Raji (cell line): ENCODE results near the gene N4BP2L2.

ENCODE experiments used
- POLR2A ChIP-seq: IDR thresholded peaks from 2 replicates; pipeline ENCODE4 v1.6.1; 2011; ENCODE audit warnings: low read depth, low read length, control low read depth; ENCODE audit not compliant: insufficient read depth

The N4BP2L2 gene

DNA sequence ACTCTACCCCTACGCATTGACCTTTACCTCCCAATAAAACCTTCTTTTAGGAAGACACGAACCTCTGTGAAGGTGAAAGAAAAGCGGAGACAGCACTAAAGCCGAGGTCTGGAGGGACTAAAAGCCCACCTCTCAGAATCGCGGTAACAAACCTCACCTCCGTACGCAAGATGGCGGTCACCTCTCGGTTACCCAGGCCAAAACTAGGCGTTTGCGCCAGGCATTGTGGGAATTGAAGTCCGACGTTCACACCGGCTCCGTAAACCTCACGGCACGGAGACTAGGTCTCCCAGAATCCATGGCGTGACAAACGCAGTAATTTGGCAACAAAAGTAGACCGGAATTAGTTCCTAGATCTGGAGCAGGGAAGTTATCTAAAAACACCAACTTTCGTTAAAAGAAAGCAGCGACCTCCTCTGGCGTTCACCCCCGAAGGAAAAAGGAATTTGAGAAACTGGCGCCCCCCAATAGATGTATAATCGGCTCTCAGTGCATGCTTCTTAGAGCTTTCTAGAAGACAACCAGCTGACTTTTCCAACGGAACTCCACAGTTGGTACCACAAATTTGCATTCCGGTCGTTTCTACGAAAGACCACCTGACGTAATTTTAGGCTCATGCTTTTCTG is at the start of gene N4BP2L2:
N4BP2L2 (minus strand) TSS at position 175 of the 626 bp plus-strand sequence. CDS start 1,768 bp downstream, outside the sequence.
- TF ChIP-seq POLR2A = peak; percentile 72

DNA sequence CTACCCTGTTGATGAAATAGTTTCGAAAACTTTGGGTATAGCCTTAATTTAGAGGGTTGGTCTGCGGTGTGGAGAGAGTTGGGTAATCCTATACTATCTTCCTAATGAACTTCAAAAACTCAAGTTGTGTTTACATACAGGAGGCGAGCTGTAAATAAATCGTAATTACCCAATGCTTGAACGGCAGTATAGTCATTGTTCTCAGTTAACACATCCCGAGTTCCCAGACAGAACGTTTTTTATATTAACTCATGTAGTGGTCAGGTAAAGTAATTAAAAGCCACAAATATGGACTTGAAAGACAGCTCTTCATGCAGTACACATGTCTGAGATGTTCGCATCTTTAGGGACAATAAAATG is 49.2 kb upstream of the N4BP2L2 start:
- TF ChIP-seq POLR2A = no peak

DNA sequence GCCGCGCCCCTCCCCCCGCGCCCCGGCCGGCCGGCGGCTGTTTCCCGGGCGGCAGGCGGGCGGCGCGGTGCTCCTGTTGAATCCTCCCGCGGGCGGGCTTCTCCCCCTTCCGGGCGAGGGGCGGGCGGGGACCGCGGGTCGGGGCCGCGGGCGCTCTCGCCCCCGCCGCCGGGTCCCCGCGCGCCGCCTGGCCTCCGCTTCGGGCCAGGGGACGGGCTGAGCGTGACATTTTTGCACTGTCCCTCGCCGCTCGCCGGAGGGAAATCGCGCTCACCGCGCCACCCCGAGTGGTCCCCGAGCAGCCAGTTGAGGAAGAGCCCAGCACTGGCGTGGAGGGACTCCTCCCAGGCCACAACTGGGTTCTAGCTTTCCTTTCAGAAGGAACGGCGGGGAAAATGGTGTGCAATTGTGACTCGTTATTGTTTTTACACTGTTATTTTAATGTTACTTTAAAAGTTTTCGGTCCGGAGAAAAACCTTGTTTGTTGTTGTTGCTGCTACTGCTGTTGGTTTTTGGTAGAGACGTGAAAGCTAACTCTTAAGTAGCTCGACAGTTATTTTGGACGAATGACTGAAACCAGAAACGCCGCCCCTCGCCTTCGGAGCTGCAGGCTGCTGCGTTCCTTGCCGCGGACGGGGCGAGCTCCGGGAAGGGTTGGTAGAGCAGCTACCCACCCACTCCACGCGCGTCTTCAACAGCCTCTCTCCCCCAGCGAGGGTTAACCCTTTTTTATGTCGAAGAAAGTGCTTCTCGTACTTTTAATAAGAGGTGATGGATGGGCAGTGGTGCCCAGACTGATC is 48.6 kb upstream of the N4BP2L2 start:
- TF ChIP-seq POLR2A = no peak

DNA sequence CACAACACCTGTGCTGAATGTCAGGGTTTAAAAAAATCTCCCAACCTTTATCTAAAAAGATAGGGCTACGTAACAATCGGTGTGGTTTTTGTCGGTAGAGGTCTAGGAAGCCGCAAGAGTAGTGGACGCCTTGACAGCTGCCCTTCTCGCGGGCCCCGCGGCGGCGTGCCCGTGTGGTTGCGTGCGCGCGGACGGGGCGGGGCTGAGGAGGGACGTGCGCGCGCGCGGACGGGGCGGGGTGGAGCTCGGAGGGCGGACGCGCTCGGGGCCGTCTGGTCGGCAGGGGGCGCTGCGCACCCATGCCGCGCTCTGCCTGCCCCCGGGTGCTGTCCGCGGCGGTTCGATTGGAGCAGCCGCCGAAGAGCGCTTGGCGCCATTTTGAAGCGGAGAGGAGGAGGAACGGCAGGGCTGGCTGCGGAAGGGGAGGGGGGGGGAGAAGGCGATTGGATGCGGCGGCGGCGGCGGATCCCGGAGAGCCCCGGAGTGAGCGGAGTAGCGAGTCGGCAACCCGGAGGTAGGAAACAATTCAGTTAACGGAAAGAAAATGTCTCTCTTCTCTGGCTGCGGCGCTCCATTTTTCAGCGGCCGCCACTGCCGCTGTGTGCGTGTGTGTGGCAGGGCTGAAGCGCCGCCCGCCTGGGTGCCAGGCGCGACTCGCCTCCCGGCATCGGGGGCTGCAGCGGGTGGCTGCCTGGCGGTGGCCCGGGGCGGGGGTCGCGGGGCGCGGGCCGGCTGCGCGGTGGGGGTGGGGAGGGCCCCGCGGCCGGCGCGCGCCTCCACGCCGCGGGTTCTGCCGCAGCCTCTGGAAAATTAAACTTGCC is 47.7 kb upstream of the N4BP2L2 start, which contains the start of gene PDS5B:
PDS5B (plus strand) TSS at position 373 of the 821 bp plus-strand sequence. CDS start 62,321 bp downstream, outside the sequence.
- TF ChIP-seq POLR2A = peak; percentile 78

DNA sequence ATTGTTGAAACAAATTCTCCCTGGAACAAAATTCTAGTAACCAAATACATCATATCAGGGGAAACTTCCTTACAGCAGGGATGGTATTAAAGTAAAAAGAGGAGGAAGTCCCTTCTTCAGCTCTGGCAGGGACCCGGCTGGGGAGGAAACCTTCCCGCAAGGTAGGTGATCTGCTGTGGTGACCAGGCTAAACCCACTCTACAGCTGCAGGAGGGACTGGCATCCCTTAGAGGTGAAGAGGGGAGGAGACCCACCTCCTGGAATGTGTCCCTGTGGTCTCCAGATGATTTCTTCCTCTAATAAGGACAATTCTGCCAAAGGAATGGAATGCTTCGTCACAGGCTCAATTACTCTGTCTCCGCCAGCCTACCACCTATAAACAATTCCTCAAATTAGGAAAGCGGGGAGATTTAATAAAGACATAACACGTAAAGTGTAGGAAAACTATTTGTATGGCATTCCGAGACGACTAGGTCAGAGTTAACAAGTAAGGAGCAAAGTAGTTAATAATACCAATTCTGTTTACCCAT is 47.0 kb upstream of the N4BP2L2 start:
- no peak for TF ChIP-seq POLR2A

DNA sequence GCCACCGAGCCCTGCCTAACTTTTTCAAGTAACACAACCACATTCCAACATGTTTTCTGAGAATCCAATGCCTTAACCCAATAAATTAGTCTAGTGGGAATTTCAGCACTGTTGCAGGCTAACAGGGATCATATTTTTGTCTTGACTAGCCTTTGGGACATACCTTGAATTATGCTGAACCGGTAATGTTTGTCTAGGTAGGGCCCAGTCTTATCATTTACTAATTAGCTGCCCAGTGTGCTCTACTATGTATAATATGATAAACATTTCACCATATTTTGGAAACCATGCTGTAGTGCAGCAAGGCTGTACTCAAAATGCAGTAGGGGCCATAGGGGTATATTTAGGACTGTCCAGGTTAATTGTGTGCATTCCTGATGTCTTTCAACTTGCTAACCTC is 44.4 kb upstream of the N4BP2L2 start:
- no peak for TF ChIP-seq POLR2A

DNA sequence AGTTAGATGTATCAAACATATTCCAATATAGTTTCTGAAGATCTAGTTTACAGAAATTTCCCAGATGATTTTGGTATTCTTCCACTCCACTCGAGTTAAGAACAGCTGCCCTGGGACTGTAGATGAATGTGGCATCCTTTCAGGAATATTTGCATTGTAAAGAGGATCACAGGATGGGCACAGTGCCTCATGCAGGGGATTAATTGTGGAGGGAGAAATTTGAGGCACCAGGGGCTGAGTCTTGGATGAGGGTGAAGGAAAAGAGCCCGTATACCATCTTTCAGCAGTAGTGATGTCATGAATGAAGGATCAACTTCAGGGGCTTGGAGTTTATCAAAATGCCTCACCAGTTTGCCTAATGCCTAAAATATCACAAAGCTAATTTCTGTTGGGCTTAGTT is 43.7 kb upstream of the N4BP2L2 start:
- no peak for TF ChIP-seq POLR2A

DNA sequence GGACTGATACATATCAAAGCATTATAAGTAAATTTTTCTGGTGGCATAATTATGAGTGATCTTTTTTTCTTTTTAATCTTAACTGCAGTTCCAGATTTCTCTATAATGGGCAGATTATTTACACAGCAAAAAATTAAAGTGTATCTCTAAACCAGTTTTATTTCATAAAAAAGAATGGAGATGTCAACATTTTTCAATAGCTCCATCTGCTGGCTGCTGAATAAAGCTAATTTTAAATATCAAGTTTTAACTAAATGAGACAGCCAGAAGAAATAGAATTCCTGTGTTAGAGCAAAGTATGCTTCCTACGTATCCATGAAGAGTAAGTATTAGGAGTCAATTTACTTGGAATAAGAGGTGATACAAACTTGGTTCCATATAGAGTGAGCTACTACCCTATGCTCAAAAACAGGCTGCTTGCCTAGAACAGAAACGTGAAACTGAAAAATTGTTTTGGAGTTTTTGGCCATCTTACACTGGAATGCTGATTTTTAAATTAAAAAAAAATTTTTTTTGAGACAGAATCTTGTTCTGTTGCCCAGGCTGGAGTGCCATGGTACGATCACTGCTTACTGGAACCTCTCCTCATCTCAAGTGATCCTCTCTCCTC is 42.7 kb upstream of the N4BP2L2 start:
- no peak for TF ChIP-seq POLR2A

DNA sequence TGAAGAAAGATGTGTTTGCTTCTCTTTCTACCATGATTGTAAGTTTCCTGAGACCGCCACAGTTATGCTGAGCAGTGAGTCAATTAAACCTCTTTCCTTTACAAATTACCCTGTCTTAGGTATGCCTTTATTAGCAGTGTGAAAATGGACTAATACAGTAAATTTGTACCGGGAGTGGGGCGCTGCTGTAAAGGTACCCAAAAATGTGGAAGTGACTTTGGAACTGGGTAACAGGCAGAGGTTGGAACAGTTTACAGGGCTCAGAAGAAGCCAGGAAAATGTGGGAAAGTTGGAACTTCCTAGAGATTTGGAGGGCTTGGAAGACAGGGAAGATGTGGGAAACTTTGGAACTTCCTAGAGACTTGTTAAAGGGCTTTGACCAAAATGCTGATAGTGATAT is 38.4 kb upstream of the N4BP2L2 start:
- TF ChIP-seq POLR2A = no peak

DNA sequence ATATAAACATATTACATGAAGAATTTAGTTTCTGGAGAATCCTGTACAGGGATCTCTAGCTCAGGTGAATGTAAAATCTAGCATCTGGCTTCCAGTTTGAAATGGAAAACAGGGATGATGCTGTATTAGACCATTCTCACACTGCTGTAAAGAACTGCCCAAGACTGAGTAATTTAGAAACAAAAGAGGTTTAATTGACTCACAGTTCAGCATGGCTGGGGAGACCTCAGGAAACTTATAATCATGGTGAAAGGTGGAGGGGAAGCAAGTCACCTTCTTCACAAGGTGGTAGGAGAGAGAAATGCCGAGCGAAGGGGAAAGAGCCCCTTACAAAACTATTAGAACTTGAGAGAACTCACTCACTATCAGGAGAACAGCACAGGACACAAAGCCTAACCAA is 17.0 kb upstream of the N4BP2L2 start:
- TF ChIP-seq POLR2A = no peak

DNA sequence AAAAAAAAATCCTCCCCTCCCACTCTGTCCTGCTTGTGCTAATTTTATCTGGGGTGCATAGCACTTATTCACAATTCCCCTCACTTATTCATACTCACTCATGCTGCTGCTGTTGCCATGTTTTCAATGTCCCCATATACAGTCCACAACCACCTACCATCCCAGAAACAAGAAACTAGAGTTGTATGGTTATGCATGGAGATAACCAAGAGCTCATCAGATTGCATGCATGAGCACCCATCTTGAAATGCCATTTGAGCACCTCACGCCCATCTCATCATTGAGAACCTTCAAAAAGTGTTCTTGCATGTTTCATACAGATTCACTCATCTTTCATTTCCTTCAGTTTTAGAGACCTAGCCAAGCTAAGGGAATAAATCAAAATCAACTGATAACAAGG is 15.1 kb upstream of the N4BP2L2 start:
- TF ChIP-seq POLR2A = no peak

DNA sequence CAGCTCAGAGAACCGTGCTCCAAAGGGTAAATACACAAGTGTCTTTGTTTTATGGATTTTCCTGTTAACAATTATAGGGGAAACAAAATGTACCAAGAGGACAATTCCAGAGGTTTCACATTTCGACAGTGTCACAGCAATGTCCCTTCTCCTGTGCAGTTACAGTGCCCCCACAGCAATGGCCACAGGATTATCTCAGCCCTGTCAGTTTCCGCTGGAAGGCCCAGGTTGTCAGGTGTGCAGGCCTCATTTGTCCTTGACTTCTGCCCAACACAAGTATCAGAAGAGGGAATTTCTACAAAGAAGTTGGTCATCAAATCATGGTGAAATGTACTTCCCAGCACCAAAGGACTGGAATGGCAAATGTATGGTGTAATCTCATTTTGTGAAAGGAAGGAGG is 11.2 kb upstream of the N4BP2L2 start:
- no peak for TF ChIP-seq POLR2A

DNA sequence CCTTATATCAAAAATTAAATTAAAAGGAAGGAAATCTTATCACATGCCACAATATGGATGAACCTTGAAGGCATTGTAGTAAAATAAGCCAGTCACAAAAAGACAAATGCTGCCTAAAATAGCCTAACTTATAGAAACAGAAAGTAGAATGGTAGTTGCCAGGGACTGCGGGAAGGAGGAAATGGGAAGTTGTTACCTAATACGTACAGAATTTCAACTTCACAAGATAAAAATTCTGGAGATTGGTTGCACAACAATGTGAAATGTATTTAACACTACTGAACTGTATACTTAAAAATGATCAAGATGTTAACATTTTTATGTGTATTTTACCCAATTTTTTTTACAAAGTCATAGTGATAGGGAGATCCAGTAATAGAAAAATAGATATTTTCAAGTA is 10.2 kb upstream of the N4BP2L2 start:
- no peak for TF ChIP-seq POLR2A

DNA sequence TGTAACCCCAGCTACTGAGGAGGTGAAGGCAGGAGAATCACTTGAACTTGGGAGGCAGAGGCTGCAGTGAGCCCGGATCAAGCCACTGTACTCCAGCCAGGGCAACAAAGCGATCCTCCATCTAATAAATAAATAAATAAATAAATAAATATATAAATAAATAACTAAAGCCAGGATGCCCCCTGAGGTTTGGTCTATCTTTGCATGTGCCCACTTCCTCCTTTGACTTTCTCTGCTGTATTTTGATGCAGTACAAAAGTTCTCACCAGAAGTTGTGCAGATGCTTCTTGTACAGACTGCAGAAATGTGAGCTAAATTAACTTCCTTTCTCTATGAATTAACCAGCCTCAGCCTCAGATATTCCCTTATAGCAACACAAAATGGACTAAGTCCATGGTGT is 6.5 kb upstream of the N4BP2L2 start:
- no peak for TF ChIP-seq POLR2A

DNA sequence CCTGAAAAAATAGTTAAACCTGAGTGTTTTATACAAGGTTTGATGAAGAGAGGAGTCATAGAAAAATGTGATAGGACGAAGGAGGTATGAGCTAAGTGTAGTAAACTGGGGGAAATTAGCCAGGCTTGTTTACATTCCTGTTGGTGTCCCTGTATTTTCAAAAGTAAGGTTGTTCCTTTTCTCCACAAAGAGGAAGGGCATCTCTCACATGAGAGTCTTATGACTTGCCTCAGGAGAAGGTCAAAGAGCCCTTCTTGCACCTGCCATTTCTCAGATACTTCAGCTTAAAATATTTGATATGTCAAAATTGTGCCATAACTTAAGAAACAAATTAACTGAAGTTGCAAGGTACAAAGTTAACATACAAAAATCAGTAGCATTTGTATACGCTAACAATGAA is 3.6 kb upstream of the N4BP2L2 start:
- no peak for TF ChIP-seq POLR2A
